ENCODE measurements around the gene ANKS1B.
"Not testable (repeated sequence)": the region's sequence is repeated elsewhere in the genome, so short reads cannot be mapped to it uniquely, and the experiment has no call there.

Gene ANKS1B

DNA sequence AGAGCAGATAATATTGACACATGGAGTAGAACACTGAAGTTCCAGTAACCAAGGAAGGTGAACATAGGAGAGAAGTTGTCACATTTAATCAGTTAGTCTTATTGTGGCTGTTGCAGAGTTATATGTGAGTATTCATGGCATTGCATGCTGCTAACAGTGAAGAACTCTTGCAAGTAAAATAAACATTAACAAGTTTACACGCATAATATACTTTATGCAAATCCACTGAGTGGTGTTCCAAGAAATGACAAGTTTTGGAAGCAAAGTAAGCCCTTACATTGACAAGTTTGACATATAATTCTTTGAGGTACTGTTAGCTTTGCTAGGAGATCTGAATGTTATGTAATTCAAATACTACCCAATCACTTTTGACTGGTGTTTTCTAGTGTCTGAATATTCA, 125.6 kb downstream of the ANKS1B start:
- no peak for DNase-seq

DNA sequence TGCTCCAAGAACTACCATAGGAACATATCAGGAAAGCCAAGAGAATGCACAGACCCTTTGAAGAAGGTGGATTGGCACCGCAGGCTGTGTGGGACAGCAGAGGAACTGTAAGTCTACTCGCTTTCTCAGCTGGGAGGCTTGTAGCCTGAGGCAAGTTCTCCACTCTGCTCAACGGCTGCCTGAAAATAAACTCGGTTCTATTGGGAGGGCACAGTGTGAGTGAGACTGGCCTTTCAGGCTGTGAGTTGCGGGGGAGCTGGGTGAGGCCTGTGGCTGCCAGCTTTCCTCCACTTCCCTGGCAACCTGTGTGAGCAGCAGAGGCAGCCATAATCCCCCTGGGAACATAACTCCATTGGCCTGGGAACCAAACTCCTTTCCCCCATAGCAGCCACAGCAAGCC, 132.1 kb downstream of the ANKS1B start:
- DNase-seq, result no peak

DNA sequence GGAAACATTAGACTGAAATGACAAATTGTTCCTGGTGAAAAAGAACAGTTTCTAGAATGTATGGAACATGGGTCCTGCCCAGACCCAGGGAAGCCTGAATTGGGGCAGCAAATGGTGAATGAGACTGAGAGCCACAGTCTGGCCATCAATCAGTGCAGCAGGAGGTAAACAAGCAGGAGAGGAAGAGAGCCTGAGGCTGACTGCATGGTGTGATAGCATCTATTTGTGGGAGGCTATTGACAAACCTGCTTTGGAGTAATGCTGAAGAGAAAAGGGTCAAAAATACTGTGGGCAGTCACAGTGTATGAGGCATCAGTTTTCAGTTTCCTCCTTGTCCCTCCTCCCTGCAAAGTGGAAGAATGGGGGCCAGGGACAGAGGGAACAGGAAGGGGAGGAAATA, 136.8 kb downstream of the ANKS1B start:
- no peak for DNase-seq

- DNase-seq, result no peak
Observed at GRCh38 chr12:99834710-99835109, 150.0 kb downstream of the ANKS1B start.

DNA sequence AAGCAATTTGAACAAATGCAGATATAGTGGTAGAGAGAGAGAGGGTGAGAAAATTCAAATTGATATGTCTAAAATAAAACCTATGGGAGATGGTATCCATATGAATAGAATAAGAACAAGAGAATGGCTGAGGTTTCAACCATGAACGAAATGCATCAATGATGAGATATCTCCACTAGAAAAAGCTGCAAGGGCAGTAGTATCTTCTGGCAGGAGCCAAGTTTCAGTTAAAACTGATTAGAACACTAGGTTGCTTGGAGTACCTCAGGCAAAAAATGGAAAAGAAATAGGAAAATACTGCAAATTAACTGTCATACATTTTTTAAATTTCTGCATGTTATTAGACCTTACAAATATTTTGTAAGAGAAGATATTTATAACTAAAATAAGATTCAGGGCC, 151.3 kb downstream of the ANKS1B start:
- no peak for DNase-seq

GRCh38 chr12:99824900-99825542, 159.7 kb downstream of the ANKS1B start:
- DNase-seq, result no peak

- no peak for DNase-seq
Observed at GRCh38 chr12:99822273-99822672, 162.5 kb downstream of the ANKS1B start.

- DNase-seq, result no peak
Observed at GRCh38 chr12:99810718-99811593, 173.8 kb downstream of the ANKS1B start.

DNA sequence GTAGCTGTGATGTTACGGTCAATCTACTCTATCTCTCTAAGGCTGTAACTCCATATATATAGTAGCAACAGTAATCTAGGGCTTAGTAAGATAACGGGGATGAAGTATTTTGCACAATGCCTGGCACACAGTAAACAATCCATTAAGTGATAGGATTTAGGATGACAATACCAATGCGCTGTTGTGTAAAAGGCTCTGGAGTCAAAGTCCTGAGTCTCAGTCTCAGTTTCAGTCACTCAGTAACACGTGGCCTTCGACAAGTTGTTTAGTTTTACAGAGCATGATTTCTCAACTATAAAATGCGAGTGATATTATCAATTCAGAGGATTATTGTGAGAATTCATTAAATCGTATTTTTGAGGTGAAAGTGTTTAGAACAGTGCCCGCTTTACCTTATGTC, 174.8 kb downstream of the ANKS1B start:
- DNase-seq, result no peak

DNA sequence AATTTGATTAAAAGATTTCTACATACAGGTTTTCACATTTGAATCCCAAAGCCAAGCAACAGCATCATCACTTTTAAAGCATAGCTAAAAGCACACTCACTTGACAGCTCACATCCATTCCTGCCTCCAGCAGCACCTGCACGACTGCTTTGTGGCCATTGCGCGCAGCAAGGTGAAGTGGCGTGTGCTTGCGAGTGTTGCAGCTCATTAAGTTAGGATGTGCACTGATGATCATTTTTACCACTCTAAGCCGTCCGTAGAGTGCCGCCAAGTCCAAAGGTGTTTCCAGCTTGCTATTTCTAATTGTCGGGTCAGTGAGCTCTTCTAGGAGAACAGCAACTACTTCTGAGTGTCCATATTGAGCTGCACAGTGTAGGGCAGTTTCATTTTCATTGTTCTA, 178.4 kb downstream of the ANKS1B start:
- no peak for DNase-seq

DNA sequence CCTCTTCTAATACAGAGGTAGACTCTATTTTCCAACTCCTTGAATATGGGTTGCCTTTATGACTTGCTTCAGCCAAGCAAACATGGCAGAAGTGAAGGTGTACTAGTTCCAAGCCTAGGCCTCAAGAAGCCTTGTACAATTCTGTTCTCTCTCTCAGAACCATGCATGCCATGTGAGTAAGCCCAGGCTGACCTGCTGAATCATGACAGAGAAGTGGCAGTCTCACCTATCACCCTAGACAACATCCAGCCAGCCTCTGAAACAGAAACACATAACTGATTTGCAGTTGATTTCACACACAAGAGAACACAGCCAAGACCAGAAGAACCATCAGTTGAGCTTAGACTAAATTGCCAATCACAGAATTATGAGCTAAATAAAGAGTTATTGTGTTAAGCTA, 180.0 kb downstream of the ANKS1B start:
- no peak for DNase-seq

DNA sequence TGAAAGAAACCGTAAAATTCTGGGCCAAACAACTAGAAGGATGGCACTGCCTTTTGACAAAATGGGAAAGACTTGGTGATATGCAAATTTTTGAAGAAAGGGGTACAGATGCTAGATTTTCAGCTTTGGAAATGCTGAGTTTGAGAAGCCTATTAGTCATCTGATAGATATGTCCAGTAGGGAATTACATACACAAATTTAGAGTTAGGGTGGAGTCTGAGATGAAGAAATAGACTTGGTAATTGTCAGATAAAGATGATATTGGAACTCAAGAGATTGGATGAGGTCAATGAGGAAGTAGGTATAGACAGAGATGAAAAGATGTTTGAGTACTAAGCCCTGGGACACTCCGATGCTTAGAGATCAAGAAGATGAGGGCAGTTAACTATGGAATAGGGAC, 184.1 kb downstream of the ANKS1B start:
- no peak for DNase-seq

GRCh38 chr12:99797931-99798330, 186.8 kb downstream of the ANKS1B start:
- DNase-seq, result not testable (repeated sequence)

- DNase-seq, result no peak
Observed at GRCh38 chr12:99783421-99783820, 201.3 kb downstream of the ANKS1B start.

- no peak for DNase-seq
Observed at GRCh38 chr12:99772274-99772673, 212.5 kb downstream of the ANKS1B start.

DNA sequence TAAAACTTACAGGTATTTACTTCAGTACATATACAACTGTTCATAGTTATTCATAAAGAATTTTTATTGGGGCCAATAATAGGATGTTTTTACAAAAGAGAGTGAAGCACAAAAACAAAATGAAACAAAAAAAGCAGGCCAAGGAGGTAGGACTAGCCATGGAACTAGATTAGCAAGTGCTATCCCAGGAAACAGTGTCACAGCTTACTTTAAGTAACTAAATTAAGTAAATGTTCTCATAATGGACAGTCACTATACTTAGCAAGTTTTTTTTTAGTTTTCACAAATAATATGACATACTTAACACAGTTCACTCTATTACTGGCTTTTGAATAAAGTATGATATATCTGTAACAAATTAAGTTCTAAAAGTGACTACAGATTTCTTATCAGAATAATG, 213.1 kb downstream of the ANKS1B start:
- DNase-seq, result no peak

DNA sequence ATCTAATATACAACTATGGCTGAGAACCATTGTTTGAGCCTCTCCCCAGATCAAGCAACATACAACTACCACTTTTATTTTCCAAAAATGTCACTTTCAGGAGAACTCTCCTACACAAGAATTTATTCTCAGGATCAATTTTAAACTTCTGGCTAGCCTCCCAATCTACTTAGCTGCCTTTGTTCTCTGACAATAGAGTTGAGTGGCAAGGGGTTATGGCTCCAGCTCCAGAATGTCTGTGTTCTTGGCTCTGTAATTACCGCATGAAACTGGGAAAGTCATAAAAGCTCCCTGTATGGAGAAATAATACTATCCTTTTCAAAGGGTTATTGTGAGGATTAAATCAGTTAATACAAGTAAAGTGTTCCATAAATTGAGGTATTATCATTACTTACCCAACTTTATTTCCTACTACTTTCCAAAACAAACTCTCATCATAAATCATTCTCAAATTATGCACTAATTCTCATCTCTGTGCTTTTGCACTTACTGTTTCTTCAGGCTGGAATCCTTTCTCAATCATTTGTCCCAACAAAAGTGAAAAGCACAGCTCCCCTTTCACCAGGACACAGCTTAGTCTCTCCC, 215.2 kb downstream of the ANKS1B start:
- DNase-seq, result no peak

DNA sequence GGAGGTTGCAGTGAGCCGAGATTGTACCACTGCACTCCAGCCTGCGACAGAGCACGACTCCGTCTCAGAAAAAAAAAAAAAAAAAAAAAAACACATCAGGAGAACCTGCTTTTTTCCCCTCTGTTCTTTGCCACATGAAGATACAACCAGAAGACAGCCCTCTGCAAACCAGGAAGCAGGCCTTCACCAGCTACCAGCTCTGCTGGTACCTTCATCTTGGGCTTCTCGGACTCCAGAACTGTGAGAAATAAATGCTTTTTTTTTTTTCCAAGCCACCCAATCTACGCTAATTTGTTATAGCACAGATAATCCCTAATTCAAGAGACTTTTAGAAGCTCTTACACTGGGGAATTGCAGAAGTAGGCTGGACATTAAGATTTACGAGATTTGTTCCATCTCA, 216.0 kb downstream of the ANKS1B start:
- DNase-seq, result no peak

DNA sequence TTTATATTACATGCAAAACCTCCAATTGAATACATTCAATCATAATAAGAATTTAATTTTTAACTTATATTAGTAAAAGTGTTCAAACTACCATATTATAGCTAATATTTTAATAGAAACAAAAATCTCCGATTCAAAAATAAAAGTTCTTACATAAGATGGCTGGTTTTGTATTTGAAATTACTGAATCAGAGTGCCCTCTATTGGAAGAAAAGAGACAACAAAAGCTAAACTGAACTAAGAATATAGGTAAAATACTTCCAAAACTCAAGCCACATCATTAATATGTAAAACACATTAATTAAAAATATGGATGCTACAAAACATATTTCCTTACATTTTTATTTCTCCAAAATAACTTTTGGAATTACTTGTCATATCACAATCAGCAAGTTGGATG, 216.9 kb downstream of the ANKS1B start:
- no peak for DNase-seq

GRCh38 chr12:99766408-99766807, 218.3 kb downstream of the ANKS1B start:
- no peak for DNase-seq

DNA sequence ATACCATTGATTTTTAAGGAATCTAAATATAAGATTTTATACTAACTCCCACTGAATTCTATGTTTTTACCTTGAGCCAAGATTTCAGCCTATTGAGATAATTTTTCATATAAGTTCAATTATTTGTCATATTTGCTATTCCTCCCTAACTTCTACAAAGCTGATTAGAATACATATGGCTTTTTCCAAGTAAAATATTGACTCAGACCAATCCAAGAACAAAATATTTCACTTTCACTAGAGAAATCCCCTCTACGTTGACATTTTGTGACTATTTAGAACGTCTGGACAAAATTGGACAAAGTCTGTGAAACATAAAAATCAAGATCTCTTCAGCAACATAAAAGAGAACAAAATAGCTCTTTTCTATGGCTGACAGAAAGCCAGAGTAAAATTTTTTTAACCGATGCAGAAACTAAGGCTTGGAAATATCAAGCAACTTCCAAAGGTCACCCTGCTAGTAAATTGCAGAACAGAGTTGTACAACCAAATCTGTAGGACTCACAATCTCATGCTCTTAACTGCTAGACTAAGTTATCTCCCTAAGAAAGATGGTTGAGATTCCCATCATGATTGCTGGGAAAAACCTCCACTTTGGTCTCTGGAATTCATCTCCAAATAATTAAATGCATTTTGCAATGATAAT, 219.1 kb downstream of the ANKS1B start:
- no peak for DNase-seq

DNA sequence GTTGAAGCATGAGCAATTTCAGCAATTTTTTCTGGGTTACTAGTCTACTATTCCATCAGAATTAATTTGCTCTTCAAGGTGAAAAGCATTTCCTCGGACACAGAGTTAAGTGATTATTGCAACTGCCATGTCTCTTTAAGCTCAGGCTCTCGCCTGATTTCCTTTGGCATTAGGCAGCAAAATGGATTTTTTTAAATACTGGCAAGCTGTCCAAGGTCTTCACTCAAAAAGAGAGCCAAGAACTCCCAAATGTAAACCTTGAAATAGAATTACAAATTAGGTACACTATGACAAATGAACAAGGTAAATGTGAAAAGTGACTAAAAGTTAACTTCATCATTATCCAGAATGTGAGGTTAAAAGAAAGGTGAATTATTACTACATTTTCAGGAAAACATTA, 225.3 kb downstream of the ANKS1B start:
- no peak for DNase-seq

DNA sequence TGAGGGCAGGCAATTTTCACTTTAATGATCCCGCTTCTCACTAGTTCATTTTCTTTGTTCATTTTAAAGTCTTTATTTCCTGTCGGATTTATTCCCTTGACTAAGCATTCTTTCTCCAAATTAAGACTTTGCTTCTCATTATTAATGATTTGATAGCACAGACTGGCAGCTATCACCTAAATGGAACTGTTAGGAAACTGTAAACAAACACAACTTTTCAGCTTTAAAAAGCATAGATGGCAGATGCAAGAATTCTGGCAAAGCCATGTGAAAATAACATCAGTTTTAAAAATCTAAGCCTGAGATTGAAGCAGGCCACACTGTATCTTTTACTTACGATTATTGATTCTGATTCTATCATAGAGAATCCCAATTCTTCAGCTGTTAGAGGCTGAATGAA, 225.7 kb downstream of the ANKS1B start:
- no peak for DNase-seq

DNA sequence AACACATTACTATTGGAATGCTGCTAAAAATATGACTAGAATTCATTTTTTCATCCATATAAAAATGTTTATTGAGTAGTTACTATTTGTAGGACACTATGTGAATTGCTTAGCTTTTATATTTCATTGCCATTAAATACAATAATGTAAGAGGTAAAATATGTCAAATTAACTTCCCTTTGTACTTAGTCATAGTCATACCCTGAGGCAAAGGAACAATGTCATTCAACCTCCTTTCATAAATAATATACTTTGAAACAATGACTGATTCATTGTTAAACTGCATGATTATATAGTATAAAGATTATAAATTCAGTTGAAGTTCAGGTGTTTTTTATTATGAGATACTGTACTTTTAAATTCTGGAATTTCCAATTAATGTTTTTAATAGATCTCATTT, 232.0 kb downstream of the ANKS1B start:
- DNase-seq, result no peak
